IMR-90 (cell line): ENCODE results near the gene SIDT1.

Experiments
- BHLHE40 ChIP-seq: fragments of 150-350 bp; IDR thresholded peaks from 2 replicates; pipeline ENCODE4 v1.6.1; 2016; ENCODE audit warnings: mild to moderate bottlenecking, low read depth, low read length
- CEBPB ChIP-seq: IDR thresholded peaks from 2 replicates; pipeline ENCODE4 v1.6.1; 2012; ENCODE audit warnings: low read depth, low read length, improper control_type of control experiment
- FOS ChIP-seq: fragments of 150-350 bp; IDR thresholded peaks from 2 replicates; pipeline ENCODE4 v1.6.1; 2016; ENCODE audit warnings: low read depth, low read length
- MAZ ChIP-seq: IDR thresholded peaks from 2 replicates; pipeline ENCODE4 v1.6.1; 2012; ENCODE audit warnings: low read depth, mild to moderate bottlenecking, low read length, improper control_type of control experiment, moderate library complexity, borderline replicate concordance
- MXI1 ChIP-seq: IDR thresholded peaks from 2 replicates; pipeline ENCODE4 v1.6.1; 2012; ENCODE audit warnings: low read depth, mild to moderate bottlenecking, low read length, moderate library complexity, borderline replicate concordance
- NFE2L2 ChIP-seq: fragments of 150-350 bp; IDR thresholded peaks from 2 replicates; pipeline ENCODE4 v1.6.1; 2016; ENCODE audit warnings: low read depth, mild to moderate bottlenecking, low read length
- POLR2A ChIP-seq: IDR thresholded peaks from 2 replicates; pipeline ENCODE4 v1.6.1; 2012; ENCODE audit warnings: mild to moderate bottlenecking, low read depth, low read length
- RAD21 ChIP-seq: IDR thresholded peaks from 2 replicates; pipeline ENCODE4 v1.6.1; 2012; ENCODE audit warnings: low read length, improper control_type of control experiment
- TF ChIP-seq, protein P1 (sequence below): conservative IDR thresholded peaks from 2 replicates; pipeline ENCODE4 v1.5.1; 2012; ENCODE audit warnings: mild to moderate bottlenecking, low read depth, low read length, improper control_type of control experiment
- TF ChIP-seq, protein P2 (sequence below): fragments of 150-350 bp; IDR thresholded peaks from 2 replicates; pipeline ENCODE4 v1.6.1; 2017; ENCODE audit warnings: mild to moderate bottlenecking, antibody characterized with exemption, low read length, low read depth
- TF ChIP-seq, protein P3 (sequence below): fragments of 150-350 bp; IDR thresholded peaks from 2 replicates; pipeline ENCODE4 v1.6.1; 2016; ENCODE audit warnings: low read depth, mild to moderate bottlenecking, low read length, moderate library complexity, borderline replicate concordance

DNA sequence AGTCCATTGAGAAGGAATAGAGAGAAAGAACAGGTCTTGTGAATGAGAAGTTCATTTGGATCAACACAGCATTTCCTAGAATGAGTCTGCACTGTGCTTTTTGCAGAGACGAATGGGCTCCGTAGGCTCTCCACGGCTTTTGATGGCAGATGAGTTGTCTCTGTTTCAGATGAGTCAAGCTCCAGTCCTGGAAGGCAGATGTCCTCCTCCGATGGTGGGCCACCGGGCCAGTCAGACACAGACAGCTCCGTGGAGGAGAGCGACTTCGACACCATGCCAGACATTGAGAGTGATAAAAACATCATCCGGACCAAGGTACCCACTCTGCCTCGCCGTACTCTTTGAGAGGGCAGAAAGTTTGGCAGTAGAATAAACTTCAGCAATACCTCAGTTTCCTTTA lies 70.5 kb downstream of the SIDT1 start:
- TF ChIP-seq, protein P1, sequence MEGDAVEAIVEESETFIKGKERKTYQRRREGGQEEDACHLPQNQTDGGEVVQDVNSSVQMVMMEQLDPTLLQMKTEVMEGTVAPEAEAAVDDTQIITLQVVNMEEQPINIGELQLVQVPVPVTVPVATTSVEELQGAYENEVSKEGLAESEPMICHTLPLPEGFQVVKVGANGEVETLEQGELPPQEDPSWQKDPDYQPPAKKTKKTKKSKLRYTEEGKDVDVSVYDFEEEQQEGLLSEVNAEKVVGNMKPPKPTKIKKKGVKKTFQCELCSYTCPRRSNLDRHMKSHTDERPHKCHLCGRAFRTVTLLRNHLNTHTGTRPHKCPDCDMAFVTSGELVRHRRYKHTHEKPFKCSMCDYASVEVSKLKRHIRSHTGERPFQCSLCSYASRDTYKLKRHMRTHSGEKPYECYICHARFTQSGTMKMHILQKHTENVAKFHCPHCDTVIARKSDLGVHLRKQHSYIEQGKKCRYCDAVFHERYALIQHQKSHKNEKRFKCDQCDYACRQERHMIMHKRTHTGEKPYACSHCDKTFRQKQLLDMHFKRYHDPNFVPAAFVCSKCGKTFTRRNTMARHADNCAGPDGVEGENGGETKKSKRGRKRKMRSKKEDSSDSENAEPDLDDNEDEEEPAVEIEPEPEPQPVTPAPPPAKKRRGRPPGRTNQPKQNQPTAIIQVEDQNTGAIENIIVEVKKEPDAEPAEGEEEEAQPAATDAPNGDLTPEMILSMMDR: no peak
- TF ChIP-seq BHLHE40 (no peak), MAZ (no peak), CEBPB (no peak), MXI1 (no peak), POLR2A (no peak), FOS (no peak), NFE2L2 (no peak), RAD21 (no peak)
- TF ChIP-seq, protein P2, sequence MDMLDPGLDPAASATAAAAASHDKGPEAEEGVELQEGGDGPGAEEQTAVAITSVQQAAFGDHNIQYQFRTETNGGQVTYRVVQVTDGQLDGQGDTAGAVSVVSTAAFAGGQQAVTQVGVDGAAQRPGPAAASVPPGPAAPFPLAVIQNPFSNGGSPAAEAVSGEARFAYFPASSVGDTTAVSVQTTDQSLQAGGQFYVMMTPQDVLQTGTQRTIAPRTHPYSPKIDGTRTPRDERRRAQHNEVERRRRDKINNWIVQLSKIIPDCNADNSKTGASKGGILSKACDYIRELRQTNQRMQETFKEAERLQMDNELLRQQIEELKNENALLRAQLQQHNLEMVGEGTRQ: no peak
- TF ChIP-seq, protein P3, sequence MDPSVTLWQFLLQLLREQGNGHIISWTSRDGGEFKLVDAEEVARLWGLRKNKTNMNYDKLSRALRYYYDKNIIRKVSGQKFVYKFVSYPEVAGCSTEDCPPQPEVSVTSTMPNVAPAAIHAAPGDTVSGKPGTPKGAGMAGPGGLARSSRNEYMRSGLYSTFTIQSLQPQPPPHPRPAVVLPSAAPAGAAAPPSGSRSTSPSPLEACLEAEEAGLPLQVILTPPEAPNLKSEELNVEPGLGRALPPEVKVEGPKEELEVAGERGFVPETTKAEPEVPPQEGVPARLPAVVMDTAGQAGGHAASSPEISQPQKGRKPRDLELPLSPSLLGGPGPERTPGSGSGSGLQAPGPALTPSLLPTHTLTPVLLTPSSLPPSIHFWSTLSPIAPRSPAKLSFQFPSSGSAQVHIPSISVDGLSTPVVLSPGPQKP: no peak
